ENCODE results near the gene SYPL1. TPM values are rescaled to one million over a fixed set of nuclear protein-coding genes. Genes with fewer than 3 reads are reported as not detected.

The SYPL1 gene
- total RNA-seq, 1 experiment from 2014 or later, result 76.4 TPM

DNA sequence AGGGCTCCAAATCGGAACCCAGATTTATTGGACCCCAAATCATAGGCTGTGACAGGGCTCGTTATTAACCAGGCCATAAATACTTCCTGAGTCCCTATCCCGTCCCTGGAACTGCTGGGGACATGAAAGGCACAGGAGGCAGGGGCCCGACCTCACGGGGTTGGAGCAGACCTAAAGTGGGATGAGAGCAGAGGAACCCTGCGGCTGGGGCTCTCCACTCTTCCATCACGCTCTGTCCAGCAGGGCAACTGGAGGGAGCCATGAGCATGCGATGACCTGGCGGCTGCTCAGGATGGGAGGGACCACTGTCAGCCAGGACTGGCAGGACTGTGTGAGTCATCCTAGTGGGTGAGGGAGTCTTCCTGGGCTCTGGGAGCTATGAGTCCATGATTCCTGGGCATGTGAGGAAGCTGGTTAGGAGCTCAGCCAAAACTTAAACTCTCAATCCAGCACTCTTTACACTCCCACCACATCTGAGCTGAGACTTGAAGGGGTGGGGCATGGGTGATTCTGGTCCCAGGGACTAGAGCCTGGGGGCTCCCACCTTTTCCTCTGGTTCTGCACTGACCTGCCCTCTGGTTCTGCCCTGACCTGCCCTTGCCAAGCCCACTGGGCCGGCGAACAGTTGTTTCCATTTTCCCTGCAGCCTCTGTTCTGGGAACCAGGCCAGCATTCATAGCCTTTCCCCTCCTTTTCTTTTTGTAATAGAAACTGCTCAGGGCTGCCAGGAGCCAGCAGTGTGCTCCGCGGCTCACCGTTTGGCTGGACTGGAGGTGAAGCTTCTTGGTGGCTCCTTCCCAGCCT, 47.1 kb downstream of the SYPL1 start:
- Histone ChIP-seq H3K9me3 (ENCODE audit: low read depth, low read length, poor library complexity, severe bottlenecking) (no peaks in the 10 kb centered on the region), H3K27me3 (replicated peaks; ENCODE audit: insufficient read depth, low read depth, low read length, poor library complexity) (no peaks in the 10 kb centered on the region), H3K27ac (ENCODE audit: low read depth, low read length, poor library complexity, severe bottlenecking) (peak overlapping the region; percentile 13), H3K36me3 (ENCODE audit: insufficient read depth, low read length, poor library complexity, severe bottlenecking) (no peaks in the 10 kb centered on the region), H3K4me3 (ENCODE audit: low read depth, low read length, poor library complexity, severe bottlenecking) (no peak overlapping the region), H3K4me1 (ENCODE audit: insufficient read depth, low read length, poor library complexity, severe bottlenecking) (peaks cover 34% of the 10 kb centered on the region)
- no TSS peak for BruUV-seq (replicated peaks)
- ChIA-PET CTCF (interaction anchor here (0.7 to 1.0 kb wide), 2 partner anchors 21 to 103 kb away, joined by 3 read pairs; no protein-coding TSS in a partner anchor), POLR2A (ENCODE audit: low non-redundant PET) (no interaction called here)
- TF ChIP-seq, protein P1, sequence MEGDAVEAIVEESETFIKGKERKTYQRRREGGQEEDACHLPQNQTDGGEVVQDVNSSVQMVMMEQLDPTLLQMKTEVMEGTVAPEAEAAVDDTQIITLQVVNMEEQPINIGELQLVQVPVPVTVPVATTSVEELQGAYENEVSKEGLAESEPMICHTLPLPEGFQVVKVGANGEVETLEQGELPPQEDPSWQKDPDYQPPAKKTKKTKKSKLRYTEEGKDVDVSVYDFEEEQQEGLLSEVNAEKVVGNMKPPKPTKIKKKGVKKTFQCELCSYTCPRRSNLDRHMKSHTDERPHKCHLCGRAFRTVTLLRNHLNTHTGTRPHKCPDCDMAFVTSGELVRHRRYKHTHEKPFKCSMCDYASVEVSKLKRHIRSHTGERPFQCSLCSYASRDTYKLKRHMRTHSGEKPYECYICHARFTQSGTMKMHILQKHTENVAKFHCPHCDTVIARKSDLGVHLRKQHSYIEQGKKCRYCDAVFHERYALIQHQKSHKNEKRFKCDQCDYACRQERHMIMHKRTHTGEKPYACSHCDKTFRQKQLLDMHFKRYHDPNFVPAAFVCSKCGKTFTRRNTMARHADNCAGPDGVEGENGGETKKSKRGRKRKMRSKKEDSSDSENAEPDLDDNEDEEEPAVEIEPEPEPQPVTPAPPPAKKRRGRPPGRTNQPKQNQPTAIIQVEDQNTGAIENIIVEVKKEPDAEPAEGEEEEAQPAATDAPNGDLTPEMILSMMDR (conservative IDR thresholded peaks at IDR 0.05; ENCODE audit: low read depth, low read length), result no peak
- no peak for TF ChIP-seq EZH2 (IDR thresholded peaks at IDR 0.05; ENCODE audit: borderline replicate concordance, low read depth, low read length, poor library complexity, severe bottlenecking)
- intact Hi-C loops (cut with micrococcal nuclease; ENCODE audit: unreplicated experiment), result no loop called here
- peak; percentile 76 for DNase-seq (ENCODE audit: low spot score)

DNA sequence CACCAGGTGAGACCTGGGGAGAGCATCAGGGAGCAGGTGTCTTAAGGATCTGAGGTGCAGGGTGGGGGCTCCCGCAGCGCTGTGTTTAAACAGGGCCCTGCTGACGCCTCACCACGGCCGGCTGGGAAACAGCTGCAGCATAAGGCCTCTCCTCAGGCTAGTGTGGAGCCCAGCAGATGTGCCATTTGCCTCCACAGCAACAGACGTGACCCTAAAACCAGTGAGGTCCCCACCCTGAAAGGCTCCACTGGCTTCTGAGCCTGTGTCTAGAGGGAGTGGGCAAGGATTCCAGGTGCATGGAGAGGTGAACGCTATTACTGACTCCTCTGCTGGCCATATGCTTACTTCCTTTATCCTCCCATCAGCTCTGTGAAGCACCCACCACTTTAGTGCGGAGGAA, 47.8 kb downstream of the SYPL1 start:
- H3K9me3 ChIP-seq (ENCODE audit: low read depth, low read length, poor library complexity, severe bottlenecking), result no peaks in the 10 kb centered on the region
- no peak for TF ChIP-seq EZH2 (IDR thresholded peaks at IDR 0.05; ENCODE audit: borderline replicate concordance, low read depth, low read length, poor library complexity, severe bottlenecking)
- TF ChIP-seq, protein P1 (conservative IDR thresholded peaks at IDR 0.05; ENCODE audit: low read depth, low read length), result no peak
- DNase-seq (ENCODE audit: low spot score), result no peak
- no peak overlapping the region for H3K4me3 ChIP-seq (ENCODE audit: low read depth, low read length, poor library complexity, severe bottlenecking)
- no peak overlapping the region for H3K27ac ChIP-seq (ENCODE audit: low read depth, low read length, poor library complexity, severe bottlenecking)
- ChIA-PET CTCF (interaction anchor here (0.7 kb wide), 1 partner anchor 22 kb away, joined by 3 read pairs; no protein-coding TSS in a partner anchor), POLR2A (ENCODE audit: low non-redundant PET) (no interaction called here)
- no peaks in the 10 kb centered on the region for H3K36me3 ChIP-seq (ENCODE audit: insufficient read depth, low read length, poor library complexity, severe bottlenecking)
- peaks cover 34% of the 10 kb centered on the region for H3K4me1 ChIP-seq (ENCODE audit: insufficient read depth, low read length, poor library complexity, severe bottlenecking)
- no TSS peak for BruUV-seq (replicated peaks)
- intact Hi-C loops (cut with micrococcal nuclease; ENCODE audit: unreplicated experiment), result no loop called here
- no peaks in the 10 kb centered on the region for H3K27me3 ChIP-seq (replicated peaks; ENCODE audit: insufficient read depth, low read depth, low read length, poor library complexity)

- DNase-seq (ENCODE audit: low spot score), result no peak
- TF ChIP-seq EZH2 (IDR thresholded peaks at IDR 0.05; ENCODE audit: borderline replicate concordance, low read depth, low read length, poor library complexity, severe bottlenecking), result no peak
- TF ChIP-seq, protein P1 (conservative IDR thresholded peaks at IDR 0.05; ENCODE audit: low read depth, low read length), result no peak
- H3K36me3 ChIP-seq (ENCODE audit: insufficient read depth, low read length, poor library complexity, severe bottlenecking), result no peaks in the 10 kb centered on the region
- no peaks in the 10 kb centered on the region for H3K9me3 ChIP-seq (ENCODE audit: low read depth, low read length, poor library complexity, severe bottlenecking)
- H3K4me3 ChIP-seq (ENCODE audit: low read depth, low read length, poor library complexity, severe bottlenecking), result no peak overlapping the region
- no TSS peak for BruUV-seq (replicated peaks)
- H3K27ac ChIP-seq (ENCODE audit: low read depth, low read length, poor library complexity, severe bottlenecking), result no peak overlapping the region
- ChIA-PET POLR2A (ENCODE audit: low non-redundant PET) (no interaction called here), CTCF (no interaction called here)
- H3K4me1 ChIP-seq (ENCODE audit: insufficient read depth, low read length, poor library complexity, severe bottlenecking), result peaks cover 36% of the 10 kb centered on the region
- intact Hi-C loops (cut with micrococcal nuclease; ENCODE audit: unreplicated experiment), result no loop called here
- no peaks in the 10 kb centered on the region for H3K27me3 ChIP-seq (replicated peaks; ENCODE audit: insufficient read depth, low read depth, low read length, poor library complexity)
These were observed 48.4 kb downstream of the SYPL1 start for GRCh38 chr7:106063692-106064091.
